OCI-LY7 (cell line): ENCODE data around the gene ZDHHC14. TPM values are rescaled to one million over a fixed set of nuclear protein-coding genes. Genes with fewer than 3 reads are reported as not detected.

Experiments
- BruUV-seq: library from RNA; stranded (reverse); fragments of 400-500 nt; replicated peaks from 2 replicates; lab custom pipeline; 2021; lab: Mats Ljungman, UMichigan
- CTCF ChIA-PET: fragments of 300-600 bp; sonication (Branson Sonifier 250); formaldehyde crosslinking; loops from one replicate; lab custom pipeline; 2022; ENCODE audit warnings: antibody characterized with exemption; ENCODE audit not compliant: unreplicated experiment; lab: Charles Lee
- POLR2A ChIA-PET: fragments of 300-600 bp; sonication (Branson Sonifier 250); formaldehyde crosslinking; loops from one replicate; lab custom pipeline; 2022; ENCODE audit warnings: antibody characterized with exemption; lab: Charles Lee
- DNase-seq: peaks from one replicate; pipeline ENCODE4 v3.0.0-alpha.2; 2015; ENCODE audit warnings: low spot score
- H2AFZ ChIP-seq: fragments of 200-600 bp; sonication (generic), shearing (Covaris generic); 2 replicates; pipeline ENCODE4 v1.6.1; 2014; ENCODE audit warnings: mild to moderate bottlenecking, antibody characterized with exemption, low read length, moderate library complexity
- H3K27ac ChIP-seq: fragments of 200-600 bp; sonication (generic); 2 replicates; pipeline ENCODE4 v1.5.1; 2014; ENCODE audit warnings: mixed run types, low read depth, mild to moderate bottlenecking, moderate library complexity, low read length, inconsistent platforms; ENCODE audit not compliant: poor library complexity, severe bottlenecking
- H3K36me3 ChIP-seq: fragments of 200-600 bp; sonication (generic); 2 replicates; pipeline ENCODE4 v1.6.1; 2014; ENCODE audit warnings: mild to moderate bottlenecking, antibody characterized with exemption, low read length, moderate library complexity, mixed read lengths; ENCODE audit not compliant: insufficient read depth
- H3K4me1 ChIP-seq: fragments of 200-600 bp; sonication (generic); 2 replicates; pipeline ENCODE4 v1.5.1; 2014; ENCODE audit warnings: mild to moderate bottlenecking, low read length; ENCODE audit not compliant: insufficient read depth, poor library complexity, severe bottlenecking
- H3K4me2 ChIP-seq: fragments of 200-600 bp; sonication (generic); 2 replicates; pipeline ENCODE4 v1.6.1; 2014; ENCODE audit warnings: mild to moderate bottlenecking, low read length
- H3K4me3 ChIP-seq: fragments of 200-600 bp; sonication (generic); 2 replicates; pipeline ENCODE4 v1.5.1; 2014; ENCODE audit warnings: mild to moderate bottlenecking, low read depth, low read length; ENCODE audit not compliant: poor library complexity, severe bottlenecking
- H3K79me2 ChIP-seq: fragments of 200-600 bp; sonication (generic); 2 replicates; pipeline ENCODE4 v1.6.1; 2016; ENCODE audit warnings: low read depth, mild to moderate bottlenecking, low read length, moderate library complexity, mixed read lengths; ENCODE audit not compliant: insufficient read depth
- H3K9me2 ChIP-seq: fragments of 200-600 bp; sonication (generic); 2 replicates; pipeline ENCODE4 v1.6.1; 2016; ENCODE audit warnings: mild to moderate bottlenecking, low read length, mixed read lengths; ENCODE audit not compliant: insufficient read depth
- H3K9me3 ChIP-seq: fragments of 200-600 bp; sonication (generic); 2 replicates; pipeline ENCODE4 v1.6.1; 2014; ENCODE audit warnings: mild to moderate bottlenecking, mixed run types, low read length, mixed read lengths
- H4K20me1 ChIP-seq: fragments of 200-600 bp; sonication (generic); 2 replicates; pipeline ENCODE4 v1.6.1; 2014; ENCODE audit warnings: mild to moderate bottlenecking, antibody characterized with exemption, low read length, moderate library complexity, mixed read lengths; ENCODE audit not compliant: insufficient read depth
- CTCF ChIP-seq: fragments of 200-600 bp; sonication (generic); conservative IDR thresholded peaks from 2 replicates; pipeline ENCODE4 v1.5.1; 2014; ENCODE audit warnings: mild to moderate bottlenecking, antibody characterized with exemption, low read length, moderate library complexity, mixed read lengths
- EZH2phosphoT487 ChIP-seq: fragments of 200-600 bp; sonication (generic); IDR thresholded peaks from 2 replicates; pipeline ENCODE4 v1.6.1; 2018; ENCODE audit warnings: low read depth, borderline replicate concordance, mild to moderate bottlenecking, mixed run types, antibody characterized with exemption, low read length, moderate library complexity, mixed read lengths
- intact Hi-C: fragments of 100-400 bp; cut with micrococcal nuclease; formaldehyde crosslinking; loops from one replicate; pipeline ENCODE4 v1.10.0; 2022; ENCODE audit not compliant: unreplicated experiment
- total RNA-seq, 2 experiments: library from RNA; depleted of rRNA in 1 of 2; stranded (reverse); fragments of >200 nt in 1 of 2; shearing (Covaris generic) in 1 of 2; gene quantifications; 2 replicates each; pipeline ENCODE4 v1.2.3, GENCODE V29; 2014 to 2022

ZDHHC14 gene
- total RNA-seq, 2 experiments from 2014 or later: 0.69 to 3.0 TPM

- no peaks in the 10 kb centered on the region for H3K9me3 ChIP-seq
- ChIA-PET CTCF (no interaction called here), POLR2A (interaction anchor here (0.7 kb wide), 1 partner anchor 53 kb away, joined by 3 read pairs; no protein-coding TSS in a partner anchor)
- no peaks in the 10 kb centered on the region for H3K4me1 ChIP-seq
- BruUV-seq: no TSS peak
- DNase-seq: no peak
- TF ChIP-seq CTCF: no peak
- TF ChIP-seq EZH2phosphoT487: no peak
- no peaks in the 10 kb centered on the region for H3K36me3 ChIP-seq
- no peaks in the 10 kb centered on the region for H3K9me2 ChIP-seq
- intact Hi-C loops: no loop called here
- no peak overlapping the region for H2AFZ ChIP-seq
- H3K79me2 ChIP-seq: no peaks in the 10 kb centered on the region
- H4K20me1 ChIP-seq: no peaks in the 10 kb centered on the region
- H3K4me2 ChIP-seq: no peak overlapping the region
- H3K27ac ChIP-seq: no peak overlapping the region
- H3K4me3 ChIP-seq: no peak overlapping the region
These were observed 282.3 kb downstream of the ZDHHC14 start for GRCh38 chr6:157663261-157663660.

- H3K27ac ChIP-seq: no peak overlapping the region
- no peaks in the 10 kb centered on the region for H3K9me2 ChIP-seq
- no peaks in the 10 kb centered on the region for H3K9me3 ChIP-seq
- TF ChIP-seq CTCF (no peak), EZH2phosphoT487 (no peak)
- BruUV-seq: no TSS peak
- H3K36me3 ChIP-seq: no peaks in the 10 kb centered on the region
- H3K79me2 ChIP-seq: no peaks in the 10 kb centered on the region
- no peak overlapping the region for H2AFZ ChIP-seq
- H3K4me3 ChIP-seq: no peak overlapping the region
- no peaks in the 10 kb centered on the region for H4K20me1 ChIP-seq
- intact Hi-C loops: loop anchor here (5.0 kb wide), 2 partner anchors 58 to 283 kb away; partner anchors contain the start of gene ZDHHC14
- no peak for DNase-seq
- H3K4me1 ChIP-seq: no peaks in the 10 kb centered on the region
- ChIA-PET POLR2A (interaction anchor here (0.6 to 1.6 kb wide), 2 partner anchors 9 to 13 kb away, joined by 3 to 4 read pairs; no protein-coding TSS in a partner anchor), CTCF (no interaction called here)
- no peak overlapping the region for H3K4me2 ChIP-seq
These were observed 284.2 kb downstream of the ZDHHC14 start for GRCh38 chr6:157665180-157665579.

GRCh38 chr6:157666729-157667128 lies 285.7 kb downstream of the ZDHHC14 start:
- H3K9me3 ChIP-seq: no peaks in the 10 kb centered on the region
- H3K79me2 ChIP-seq: no peaks in the 10 kb centered on the region
- no peak overlapping the region for H3K4me2 ChIP-seq
- H4K20me1 ChIP-seq: no peaks in the 10 kb centered on the region
- DNase-seq: no peak
- no peaks in the 10 kb centered on the region for H3K4me1 ChIP-seq
- no TSS peak for BruUV-seq
- H3K36me3 ChIP-seq: no peaks in the 10 kb centered on the region
- CTCF ChIA-PET: interaction anchor here (1.1 to 1.3 kb wide), 2 partner anchors 95 to 352 kb away, joined by 3 read pairs; no protein-coding TSS in a partner anchor
- intact Hi-C loops: loop anchor here (1.0 to 5.0 kb wide), 5 partner anchors 59 to 352 kb away; partner anchors contain the start of gene ZDHHC14
- no peaks in the 10 kb centered on the region for H3K9me2 ChIP-seq
- POLR2A ChIA-PET: interaction anchor here (0.8 to 1.0 kb wide), 2 partner anchors 95 to 274 kb away, joined by 3 to 4 read pairs; no protein-coding TSS in a partner anchor
- no peak for TF ChIP-seq CTCF
- TF ChIP-seq EZH2phosphoT487: no peak
- H3K27ac ChIP-seq: no peak overlapping the region
- H2AFZ ChIP-seq: no peak overlapping the region
- no peak overlapping the region for H3K4me3 ChIP-seq
